KMS-11 (cell line): ENCODE data around the gene ARL5C.

Source experiments
- H2AFZ ChIP-seq: fragments of 200-600 bp; sonication (generic); 2 replicates; pipeline ENCODE4 v1.6.1; 2016; ENCODE audit warnings: antibody characterized with exemption, mixed run types, low read depth
- H3K27ac ChIP-seq: fragments of 200-600 bp; sonication (generic); 2 replicates; pipeline ENCODE4 v1.6.1; 2016; ENCODE audit warnings: mild to moderate bottlenecking, mixed run types
- H3K27me3 ChIP-seq: fragments of 200-600 bp; sonication (generic); 2 replicates; pipeline ENCODE4 v1.6.1; 2017; ENCODE audit warnings: mild to moderate bottlenecking, low read depth, mixed run types, moderate library complexity; ENCODE audit not compliant: insufficient read depth
- H3K36me3 ChIP-seq: fragments of 200-600 bp; sonication (generic); 2 replicates; pipeline ENCODE4 v1.6.1; 2017; ENCODE audit warnings: mild to moderate bottlenecking, mixed run types; ENCODE audit not compliant: insufficient read depth
- H3K4me1 ChIP-seq: fragments of 200-600 bp; sonication (generic); 2 replicates; pipeline ENCODE4 v1.6.1; 2016; ENCODE audit warnings: mild to moderate bottlenecking, low read depth, mixed run types; ENCODE audit not compliant: poor library complexity, severe bottlenecking
- H3K4me2 ChIP-seq: fragments of 200-600 bp; sonication (generic); 2 replicates; pipeline ENCODE4 v1.7.0; 2016; ENCODE audit warnings: mild to moderate bottlenecking, mixed run types
- H3K4me3 ChIP-seq: fragments of 200-600 bp; sonication (generic); IDR thresholded peaks from 2 replicates; pipeline ENCODE4 v1.6.1; 2017; ENCODE audit warnings: low read depth, low read length, mixed read lengths; ENCODE audit not compliant: insufficient read depth
- H3K79me2 ChIP-seq: fragments of 200-600 bp; sonication (generic); 2 replicates; pipeline ENCODE4 v1.6.1; 2016; ENCODE audit warnings: low read depth, mixed run types; ENCODE audit not compliant: insufficient read depth
- H3K9ac ChIP-seq: fragments of 200-600 bp; sonication (generic); 2 replicates; pipeline ENCODE4 v1.6.1; 2016; ENCODE audit warnings: mild to moderate bottlenecking, mixed run types
- H4K20me1 ChIP-seq: fragments of 200-600 bp; sonication (generic); 2 replicates; pipeline ENCODE4 v1.6.1; 2016; ENCODE audit warnings: mild to moderate bottlenecking, mixed run types; ENCODE audit not compliant: insufficient read depth
- TF ChIP-seq, protein P1 (sequence below): fragments of 200-600 bp; sonication (generic); conservative IDR thresholded peaks from 2 replicates; pipeline ENCODE4 v1.6.1; 2017; ENCODE audit warnings: low read depth, mild to moderate bottlenecking, antibody characterized with exemption, low read length, moderate library complexity, mixed read lengths

ARL5C gene

DNA sequence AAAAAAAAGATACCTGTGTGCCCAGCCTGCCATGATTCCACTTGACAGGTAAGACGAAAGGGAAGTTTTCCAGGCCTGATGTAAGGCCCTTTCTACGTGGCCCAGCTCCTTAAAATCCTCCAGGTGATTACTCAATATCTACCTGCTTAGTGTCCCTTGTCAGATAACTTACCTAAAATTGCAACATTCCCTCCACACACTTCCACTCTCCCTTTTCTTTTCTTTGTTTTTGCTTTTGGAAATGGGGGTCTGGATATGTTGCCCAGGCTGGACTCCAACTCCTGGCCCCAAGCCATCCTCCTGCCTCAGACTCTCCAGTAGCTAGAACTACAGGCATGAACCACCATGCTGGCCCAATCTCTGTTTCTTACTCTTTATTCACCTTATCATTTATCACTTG lies 7.3 kb downstream of the ARL5C start:
- H2AFZ ChIP-seq: no peak overlapping the region
- H3K27ac ChIP-seq: no peak overlapping the region
- no peak overlapping the region for H3K4me3 ChIP-seq
- no peaks in the 10 kb centered on the region for H3K79me2 ChIP-seq
- H3K9ac ChIP-seq: no peak overlapping the region
- H3K4me1 ChIP-seq: peaks cover 4% of the 10 kb centered on the region
- H3K36me3 ChIP-seq: no peaks in the 10 kb centered on the region
- no peak overlapping the region for H3K4me2 ChIP-seq
- H3K27me3 ChIP-seq: no peaks in the 10 kb centered on the region
- no peaks in the 10 kb centered on the region for H4K20me1 ChIP-seq
- TF ChIP-seq, protein P1, sequence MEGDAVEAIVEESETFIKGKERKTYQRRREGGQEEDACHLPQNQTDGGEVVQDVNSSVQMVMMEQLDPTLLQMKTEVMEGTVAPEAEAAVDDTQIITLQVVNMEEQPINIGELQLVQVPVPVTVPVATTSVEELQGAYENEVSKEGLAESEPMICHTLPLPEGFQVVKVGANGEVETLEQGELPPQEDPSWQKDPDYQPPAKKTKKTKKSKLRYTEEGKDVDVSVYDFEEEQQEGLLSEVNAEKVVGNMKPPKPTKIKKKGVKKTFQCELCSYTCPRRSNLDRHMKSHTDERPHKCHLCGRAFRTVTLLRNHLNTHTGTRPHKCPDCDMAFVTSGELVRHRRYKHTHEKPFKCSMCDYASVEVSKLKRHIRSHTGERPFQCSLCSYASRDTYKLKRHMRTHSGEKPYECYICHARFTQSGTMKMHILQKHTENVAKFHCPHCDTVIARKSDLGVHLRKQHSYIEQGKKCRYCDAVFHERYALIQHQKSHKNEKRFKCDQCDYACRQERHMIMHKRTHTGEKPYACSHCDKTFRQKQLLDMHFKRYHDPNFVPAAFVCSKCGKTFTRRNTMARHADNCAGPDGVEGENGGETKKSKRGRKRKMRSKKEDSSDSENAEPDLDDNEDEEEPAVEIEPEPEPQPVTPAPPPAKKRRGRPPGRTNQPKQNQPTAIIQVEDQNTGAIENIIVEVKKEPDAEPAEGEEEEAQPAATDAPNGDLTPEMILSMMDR: no peak

DNA sequence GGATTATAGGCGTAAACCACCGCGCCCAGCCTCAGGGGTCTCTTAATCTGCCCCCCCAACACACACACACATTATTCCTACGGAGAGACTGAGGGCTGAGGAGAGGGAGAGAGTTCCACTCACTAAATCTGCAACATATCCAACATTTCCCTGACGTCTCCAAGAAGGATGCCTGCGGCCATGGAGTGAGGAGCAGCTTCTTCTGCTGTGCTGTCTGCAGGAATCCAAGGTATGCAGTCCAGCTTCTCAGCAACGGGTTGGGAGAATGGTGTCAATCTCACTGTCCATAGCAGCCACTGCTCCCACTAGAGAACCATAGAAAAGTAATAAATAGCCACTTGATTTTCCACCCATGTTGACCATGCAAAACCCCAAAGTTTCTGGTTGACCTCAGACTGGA lies 9.5 kb downstream of the ARL5C start:
- Histone ChIP-seq H3K79me2 (no peaks in the 10 kb centered on the region), H3K4me3 (no peak overlapping the region), H3K27me3 (no peaks in the 10 kb centered on the region), H4K20me1 (no peaks in the 10 kb centered on the region), H2AFZ (no peak overlapping the region), H3K36me3 (no peaks in the 10 kb centered on the region), H3K9ac (no peak overlapping the region), H3K4me2 (no peak overlapping the region), H3K4me1 (peaks cover 11% of the 10 kb centered on the region), H3K27ac (no peak overlapping the region)
- TF ChIP-seq, protein P1: no peak

DNA sequence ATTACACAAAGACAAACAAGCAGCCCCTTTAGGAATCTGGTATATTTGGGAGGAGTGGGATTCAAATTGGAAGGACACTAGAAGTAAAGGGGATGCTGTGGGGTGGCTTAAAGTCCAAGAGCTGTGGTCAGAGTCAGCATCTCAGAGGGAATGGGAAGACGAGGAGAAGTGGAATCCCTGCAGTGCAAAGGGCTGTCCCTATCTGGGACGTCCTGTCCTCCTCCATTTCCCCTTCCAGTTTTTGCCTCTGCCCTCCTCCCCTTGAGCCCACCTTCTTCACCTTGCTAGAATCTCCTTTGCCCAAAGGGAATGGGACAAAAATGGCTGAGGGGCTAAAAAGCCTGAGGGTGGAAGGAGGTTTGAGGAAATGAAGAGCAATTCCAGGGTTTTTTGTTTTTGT lies 10.3 kb downstream of the ARL5C start:
- Histone ChIP-seq H3K79me2 (no peaks in the 10 kb centered on the region), H2AFZ (no peak overlapping the region), H3K9ac (no peak overlapping the region), H4K20me1 (no peaks in the 10 kb centered on the region), H3K4me2 (no peak overlapping the region; the same call in 1 of the 2 replicates), H3K36me3 (no peaks in the 10 kb centered on the region), H3K27ac (no peak overlapping the region), H3K4me3 (no peak overlapping the region), H3K27me3 (no peaks in the 10 kb centered on the region), H3K4me1 (peaks cover 11% of the 10 kb centered on the region)
- TF ChIP-seq, protein P1: no peak

DNA sequence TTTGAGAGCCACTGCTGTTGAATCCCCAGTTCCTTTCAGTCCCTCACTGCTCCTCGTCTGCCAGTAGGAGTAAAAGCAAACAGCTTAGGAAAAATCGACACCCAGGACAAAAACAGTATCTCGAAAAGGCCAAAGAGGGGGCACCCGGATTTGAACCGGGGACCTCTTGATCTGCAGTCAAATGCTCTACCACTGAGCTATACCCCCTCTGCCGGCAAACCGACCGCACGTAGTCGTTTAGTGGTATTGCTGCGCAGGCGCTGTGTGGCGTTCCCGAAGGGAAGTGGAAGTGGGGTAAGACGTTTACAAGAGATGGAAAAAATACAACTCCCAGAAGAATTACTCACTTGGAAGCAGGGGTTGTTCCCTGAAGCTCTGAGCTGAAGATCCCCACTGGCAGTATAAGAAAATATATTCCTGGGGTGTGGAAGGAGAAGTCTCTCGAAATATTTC lies 12.3 kb downstream of the ARL5C start:
- Histone ChIP-seq H3K9ac (peak overlapping the region; percentile 53), H3K4me3 (no peak overlapping the region), H3K27me3 (peaks cover 9% of the 10 kb centered on the region; the same call in 1 of the 2 replicates), H3K79me2 (no peaks in the 10 kb centered on the region), H2AFZ (peak overlapping the region; percentile 90), H3K36me3 (no peaks in the 10 kb centered on the region), H4K20me1 (no peaks in the 10 kb centered on the region), H3K4me1 (peaks cover 11% of the 10 kb centered on the region), H3K4me2 (peak overlapping the region; percentile 52), H3K27ac (peak overlapping the region; percentile 51)
- TF ChIP-seq, protein P1: no peak
